OCI-LY7 (cell line): ENCODE data around the gene KLK11. TPM values are rescaled to one million over a fixed set of nuclear protein-coding genes. Genes with fewer than 3 reads are reported as not detected.
A peak's percentile ranks its signal among the peaks of the same experiment; 100 is the strongest.

Experiments used
- BruUV-seq: library from RNA; stranded (reverse); fragments of 400-500 nt; replicated peaks from 2 replicates; lab custom pipeline; 2021; lab: Mats Ljungman, UMichigan
- CTCF ChIA-PET: fragments of 300-600 bp; sonication (Branson Sonifier 250); formaldehyde crosslinking; loops from one replicate; lab custom pipeline; 2022; ENCODE audit warnings: antibody characterized with exemption; ENCODE audit not compliant: unreplicated experiment; lab: Charles Lee
- POLR2A ChIA-PET: fragments of 300-600 bp; sonication (Branson Sonifier 250); formaldehyde crosslinking; loops from one replicate; lab custom pipeline; 2022; ENCODE audit warnings: antibody characterized with exemption; lab: Charles Lee
- DNase-seq: peaks from one replicate; pipeline ENCODE4 v3.0.0-alpha.2; 2015; ENCODE audit warnings: low spot score
- H2AFZ ChIP-seq: fragments of 200-600 bp; sonication (generic), shearing (Covaris generic); 2 replicates; pipeline ENCODE4 v1.6.1; 2014; ENCODE audit warnings: mild to moderate bottlenecking, antibody characterized with exemption, low read length, moderate library complexity
- H3K27ac ChIP-seq: fragments of 200-600 bp; sonication (generic); 2 replicates; pipeline ENCODE4 v1.5.1; 2014; ENCODE audit warnings: mixed run types, low read depth, mild to moderate bottlenecking, moderate library complexity, low read length, inconsistent platforms; ENCODE audit not compliant: poor library complexity, severe bottlenecking
- H3K36me3 ChIP-seq: fragments of 200-600 bp; sonication (generic); 2 replicates; pipeline ENCODE4 v1.6.1; 2014; ENCODE audit warnings: mild to moderate bottlenecking, antibody characterized with exemption, low read length, moderate library complexity, mixed read lengths; ENCODE audit not compliant: insufficient read depth
- H3K4me1 ChIP-seq: fragments of 200-600 bp; sonication (generic); 2 replicates; pipeline ENCODE4 v1.5.1; 2014; ENCODE audit warnings: mild to moderate bottlenecking, low read length; ENCODE audit not compliant: insufficient read depth, poor library complexity, severe bottlenecking
- H3K4me2 ChIP-seq: fragments of 200-600 bp; sonication (generic); 2 replicates; pipeline ENCODE4 v1.6.1; 2014; ENCODE audit warnings: mild to moderate bottlenecking, low read length
- H3K4me3 ChIP-seq: fragments of 200-600 bp; sonication (generic); 2 replicates; pipeline ENCODE4 v1.5.1; 2014; ENCODE audit warnings: mild to moderate bottlenecking, low read depth, low read length; ENCODE audit not compliant: poor library complexity, severe bottlenecking
- H3K79me2 ChIP-seq: fragments of 200-600 bp; sonication (generic); 2 replicates; pipeline ENCODE4 v1.6.1; 2016; ENCODE audit warnings: low read depth, mild to moderate bottlenecking, low read length, moderate library complexity, mixed read lengths; ENCODE audit not compliant: insufficient read depth
- H3K9me2 ChIP-seq: fragments of 200-600 bp; sonication (generic); 2 replicates; pipeline ENCODE4 v1.6.1; 2016; ENCODE audit warnings: mild to moderate bottlenecking, low read length, mixed read lengths; ENCODE audit not compliant: insufficient read depth
- H3K9me3 ChIP-seq: fragments of 200-600 bp; sonication (generic); 2 replicates; pipeline ENCODE4 v1.6.1; 2014; ENCODE audit warnings: mild to moderate bottlenecking, mixed run types, low read length, mixed read lengths
- H4K20me1 ChIP-seq: fragments of 200-600 bp; sonication (generic); 2 replicates; pipeline ENCODE4 v1.6.1; 2014; ENCODE audit warnings: mild to moderate bottlenecking, antibody characterized with exemption, low read length, moderate library complexity, mixed read lengths; ENCODE audit not compliant: insufficient read depth
- EZH2phosphoT487 ChIP-seq: fragments of 200-600 bp; sonication (generic); IDR thresholded peaks from 2 replicates; pipeline ENCODE4 v1.6.1; 2018; ENCODE audit warnings: low read depth, borderline replicate concordance, mild to moderate bottlenecking, mixed run types, antibody characterized with exemption, low read length, moderate library complexity, mixed read lengths
- intact Hi-C: fragments of 100-400 bp; cut with micrococcal nuclease; formaldehyde crosslinking; loops from one replicate; pipeline ENCODE4 v1.10.0; 2022; ENCODE audit not compliant: unreplicated experiment
- total RNA-seq, 2 experiments: library from RNA; depleted of rRNA in 1 of 2; stranded (reverse); fragments of >200 nt in 1 of 2; shearing (Covaris generic) in 1 of 2; gene quantifications; 2 replicates each; pipeline ENCODE4 v1.2.3, GENCODE V29; 2014 to 2022
- TF ChIP-seq, protein P1 (sequence below): fragments of 200-600 bp; sonication (generic); conservative IDR thresholded peaks from 2 replicates; pipeline ENCODE4 v1.5.1; 2014; ENCODE audit warnings: mild to moderate bottlenecking, antibody characterized with exemption, low read length, moderate library complexity, mixed read lengths

Gene KLK11
- total RNA-seq, 2 experiments from 2014 or later = not detected

DNA sequence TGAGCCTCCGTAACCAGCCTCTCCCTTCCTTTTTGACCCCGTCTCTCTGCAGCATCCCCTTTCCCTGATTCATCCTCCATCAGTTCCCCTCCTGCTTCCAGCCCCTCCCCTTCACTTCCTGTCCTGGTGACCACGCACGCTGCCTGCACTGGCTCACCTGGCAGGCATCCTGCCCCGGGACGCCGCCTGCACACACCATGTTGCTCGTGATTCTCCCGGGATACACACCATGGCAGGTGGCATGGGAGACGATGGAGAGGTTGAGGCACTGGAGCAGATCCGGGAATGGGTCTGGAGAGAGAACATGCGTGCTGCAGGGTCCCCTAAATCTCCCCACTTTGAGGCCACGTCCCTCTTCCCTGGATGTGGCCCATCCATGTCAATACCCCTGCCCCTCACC is 4.2 kb upstream of the KLK11 start:
- no peaks in the 10 kb centered on the region for H3K9me3 ChIP-seq
- no peaks in the 10 kb centered on the region for H3K4me1 ChIP-seq
- BruUV-seq = no TSS peak
- no peaks in the 10 kb centered on the region for H3K9me2 ChIP-seq
- no peak overlapping the region for H2AFZ ChIP-seq
- POLR2A ChIA-PET = interaction anchor here (0.8 kb wide), 1 partner anchor 338 kb away, joined by 3 read pairs; no protein-coding TSS in a partner anchor
- no peak for DNase-seq
- H3K4me3 ChIP-seq = no peak overlapping the region
- H3K36me3 ChIP-seq = no peaks in the 10 kb centered on the region
- no peaks in the 10 kb centered on the region for H3K79me2 ChIP-seq
- intact Hi-C loops = no loop called here
- no peak overlapping the region for H3K27ac ChIP-seq
- H3K4me2 ChIP-seq = no peak overlapping the region
- TF ChIP-seq EZH2phosphoT487 = no peak
- TF ChIP-seq, protein P1, sequence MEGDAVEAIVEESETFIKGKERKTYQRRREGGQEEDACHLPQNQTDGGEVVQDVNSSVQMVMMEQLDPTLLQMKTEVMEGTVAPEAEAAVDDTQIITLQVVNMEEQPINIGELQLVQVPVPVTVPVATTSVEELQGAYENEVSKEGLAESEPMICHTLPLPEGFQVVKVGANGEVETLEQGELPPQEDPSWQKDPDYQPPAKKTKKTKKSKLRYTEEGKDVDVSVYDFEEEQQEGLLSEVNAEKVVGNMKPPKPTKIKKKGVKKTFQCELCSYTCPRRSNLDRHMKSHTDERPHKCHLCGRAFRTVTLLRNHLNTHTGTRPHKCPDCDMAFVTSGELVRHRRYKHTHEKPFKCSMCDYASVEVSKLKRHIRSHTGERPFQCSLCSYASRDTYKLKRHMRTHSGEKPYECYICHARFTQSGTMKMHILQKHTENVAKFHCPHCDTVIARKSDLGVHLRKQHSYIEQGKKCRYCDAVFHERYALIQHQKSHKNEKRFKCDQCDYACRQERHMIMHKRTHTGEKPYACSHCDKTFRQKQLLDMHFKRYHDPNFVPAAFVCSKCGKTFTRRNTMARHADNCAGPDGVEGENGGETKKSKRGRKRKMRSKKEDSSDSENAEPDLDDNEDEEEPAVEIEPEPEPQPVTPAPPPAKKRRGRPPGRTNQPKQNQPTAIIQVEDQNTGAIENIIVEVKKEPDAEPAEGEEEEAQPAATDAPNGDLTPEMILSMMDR = no peak
- no peaks in the 10 kb centered on the region for H4K20me1 ChIP-seq
- CTCF ChIA-PET = no interaction called here

DNA sequence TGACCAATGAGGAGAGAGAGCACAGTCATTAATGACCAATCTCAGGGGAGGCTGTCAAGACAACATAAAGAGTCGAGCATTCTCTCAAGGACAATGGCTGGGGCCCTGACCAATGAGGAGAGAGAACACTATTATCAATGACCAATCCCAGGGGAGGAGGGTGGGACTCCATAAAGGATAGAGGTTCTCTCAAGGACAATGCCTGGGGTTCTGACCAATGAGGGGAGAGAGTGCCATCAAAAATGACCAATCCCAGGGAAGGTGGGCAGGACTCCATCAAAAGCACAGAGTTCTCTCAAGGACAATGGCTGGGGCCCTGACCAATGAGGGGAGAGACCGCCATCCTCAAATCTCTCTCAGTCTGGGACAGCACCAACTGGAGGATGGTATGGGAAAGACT is 3.3 kb upstream of the KLK11 start:
- Histone ChIP-seq H3K4me1 (no peaks in the 10 kb centered on the region), H2AFZ (no peak overlapping the region), H4K20me1 (no peaks in the 10 kb centered on the region), H3K79me2 (no peaks in the 10 kb centered on the region), H3K36me3 (no peaks in the 10 kb centered on the region), H3K4me3 (no peak overlapping the region), H3K9me3 (no peaks in the 10 kb centered on the region), H3K27ac (no peak overlapping the region), H3K9me2 (no peaks in the 10 kb centered on the region), H3K4me2 (no peak overlapping the region)
- no TSS peak for BruUV-seq
- DNase-seq = peak; percentile 2
- TF ChIP-seq EZH2phosphoT487 = no peak
- TF ChIP-seq, protein P1 = no peak
- POLR2A ChIA-PET = interaction anchor here (0.8 kb wide), 1 partner anchor 337 kb away, joined by 3 read pairs; no protein-coding TSS in a partner anchor
- CTCF ChIA-PET = no interaction called here
- intact Hi-C loops = no loop called here

DNA sequence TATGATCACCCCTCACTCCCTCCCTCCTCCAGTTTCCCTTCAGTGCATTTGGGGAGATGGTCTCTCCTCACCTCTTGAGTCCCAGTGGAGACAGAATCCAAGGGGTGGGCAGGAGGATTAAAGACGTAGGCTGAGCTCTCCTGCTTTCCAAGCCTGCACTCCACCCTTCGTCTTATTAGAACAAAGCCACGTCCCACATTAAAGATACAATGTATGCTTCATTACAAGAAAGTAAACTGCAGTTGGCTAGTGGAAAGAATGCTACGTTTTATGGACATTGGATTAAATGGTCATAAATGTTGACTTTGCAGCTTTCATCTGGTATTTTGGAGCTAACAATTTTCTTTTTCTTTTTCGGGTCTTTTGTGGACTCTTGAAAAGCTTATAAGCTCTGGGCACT is 1.5 kb upstream of the KLK11 start:
- BruUV-seq = no TSS peak
- POLR2A ChIA-PET = interaction anchor here (0.6 kb wide), 1 partner anchor 196 kb away, joined by 3 read pairs; no protein-coding TSS in a partner anchor
- CTCF ChIA-PET = no interaction called here

More for the DNA sequence above, 1.5 kb upstream of the KLK11 start:
- Histone ChIP-seq H3K4me3 (no peak overlapping the region), H3K9me3 (no peaks in the 10 kb centered on the region), H3K27ac (no peak overlapping the region), H3K9me2 (no peaks in the 10 kb centered on the region), H3K36me3 (no peaks in the 10 kb centered on the region), H3K4me1 (no peaks in the 10 kb centered on the region), H3K4me2 (no peak overlapping the region), H3K79me2 (no peaks in the 10 kb centered on the region), H4K20me1 (no peaks in the 10 kb centered on the region), H2AFZ (no peak overlapping the region)
- intact Hi-C loops = no loop called here
- DNase-seq = no peak
- no peak for TF ChIP-seq EZH2phosphoT487
